ENCODE measurements around the gene CHD9. TPM values are rescaled to one million over a fixed set of nuclear protein-coding genes. Genes with fewer than 3 reads are reported as not detected.

The CHD9 gene
- total RNA-seq, 4 donors from 2014 or later, result 97.2 to 141 (median 108) TPM

DNA sequence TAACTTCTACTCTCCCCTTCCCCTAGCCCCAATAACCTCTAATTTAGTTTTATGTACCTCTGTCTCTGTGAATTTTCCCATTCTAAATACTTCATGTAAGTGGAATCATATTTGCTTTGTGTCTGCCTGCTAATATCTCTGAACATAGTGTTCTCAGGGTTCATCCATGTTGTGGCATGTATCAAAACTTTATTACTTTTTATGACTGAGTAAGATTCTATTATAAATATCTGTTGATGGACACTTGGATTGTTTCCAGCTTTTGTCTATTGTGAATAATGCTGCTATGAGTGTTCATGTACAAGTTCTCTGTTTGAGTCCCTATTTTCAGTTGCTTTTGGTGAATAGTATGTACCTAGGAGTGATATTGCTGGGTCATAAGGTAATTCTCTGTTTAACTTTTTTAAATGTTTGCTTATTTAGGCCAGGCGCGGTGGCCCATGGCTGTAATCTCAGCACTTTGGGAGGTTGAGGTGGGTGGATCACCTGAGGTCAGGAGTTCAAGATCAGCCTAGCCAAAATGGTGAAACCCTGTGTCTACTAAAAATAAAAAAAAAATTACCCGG, 92.8 kb downstream of the CHD9 start:
- Histone ChIP-seq H3K4me3 (replicated peaks in 1 of 3) (no peak overlapping the region), H3K27me3 (no peaks in the 10 kb centered on the region), H3K36me3 (no peaks in the 10 kb centered on the region), H3K4me1 (peaks cover 0 to 9% of the 10 kb centered on the region in 2 donors), H3K27ac (no peak overlapping the region), H3K9me3 (no peaks in the 10 kb centered on the region)
- DNase-seq, result no peak
- intact Hi-C loops (cut with DNase I), result no loop called here
- TF ChIP-seq POLR2A (IDR thresholded peaks at IDR 0.05), result no peak
- no peak for TF ChIP-seq CTCF (IDR thresholded peaks at IDR 0.05)
- WGBS, 2 donors, result 97 to 100% methylated on average over 3 of the region's 3 CpGs

DNA sequence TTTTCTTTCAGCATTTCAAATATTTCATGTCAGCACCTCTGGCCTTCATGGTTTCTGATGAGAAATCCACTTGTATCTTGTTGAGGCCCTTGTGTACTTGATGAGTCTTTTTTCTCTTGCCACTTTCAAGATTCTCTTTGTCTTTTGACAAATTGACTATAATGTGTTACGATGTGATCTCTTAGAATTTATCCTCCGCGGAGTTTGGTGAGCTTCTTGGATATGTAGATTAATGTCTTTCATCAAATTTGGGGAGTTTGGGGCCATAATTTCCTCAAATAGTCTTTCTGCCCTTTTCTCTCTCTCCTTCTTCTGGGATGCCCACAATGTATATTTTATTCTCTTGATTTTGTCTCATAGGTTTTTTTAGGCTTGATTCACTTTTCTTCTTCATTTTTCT, 96.0 kb downstream of the CHD9 start:
- no peak for DNase-seq
- peaks cover 0 to 9% of the 10 kb centered on the region in 2 donors for H3K4me1 ChIP-seq
- no peaks in the 10 kb centered on the region for H3K36me3 ChIP-seq
- 98 to 99% methylated on average over 3 of the region's 3 CpGs for WGBS, 2 donors
- H3K9me3 ChIP-seq, result no peaks in the 10 kb centered on the region
- no peaks in the 10 kb centered on the region for H3K27me3 ChIP-seq
- H3K27ac ChIP-seq, result no peak overlapping the region
- H3K4me3 ChIP-seq (replicated peaks in 1 of 3), result no peak overlapping the region
- intact Hi-C loops (cut with DNase I), result no loop called here
- no peak for TF ChIP-seq POLR2A (IDR thresholded peaks at IDR 0.05)
- TF ChIP-seq CTCF (IDR thresholded peaks at IDR 0.05), result no peak

- intact Hi-C loops (cut with DNase I), result no loop called here
- H3K4me3 ChIP-seq (replicated peaks in 1 of 3), result no peak overlapping the region
- DNase-seq, result no peak
Observed at GRCh38 chr16:53152329-53152728, 97.5 kb downstream of the CHD9 start.

GRCh38 chr16:53153130-53153529, 98.3 kb downstream of the CHD9 start:
- H3K4me3 ChIP-seq (replicated peaks in 1 of 3), result no peak overlapping the region
- intact Hi-C loops (cut with DNase I), result no loop called here

More at GRCh38 chr16:53152329-53152728, 97.5 kb downstream of the CHD9 start:
- TF ChIP-seq CTCF (IDR thresholded peaks at IDR 0.05), result no peak
- no peak for TF ChIP-seq POLR2A (IDR thresholded peaks at IDR 0.05)
- peaks cover 11% of the 10 kb centered on the region in 2 donors for H3K36me3 ChIP-seq
- H3K9me3 ChIP-seq, result no peaks in the 10 kb centered on the region
- H3K27ac ChIP-seq, result no peak overlapping the region
- H3K27me3 ChIP-seq, result no peaks in the 10 kb centered on the region
- peaks cover 0 to 9% of the 10 kb centered on the region in 2 donors for H3K4me1 ChIP-seq

More at GRCh38 chr16:53153130-53153529, 98.3 kb downstream of the CHD9 start:
- no peaks in the 10 kb centered on the region for H3K27me3 ChIP-seq
- no peak overlapping the region for H3K27ac ChIP-seq
- peaks cover 0 to 9% of the 10 kb centered on the region in 2 donors for H3K4me1 ChIP-seq
- no peaks in the 10 kb centered on the region for H3K9me3 ChIP-seq
- DNase-seq, result no peak
- peaks cover 11 to 13% of the 10 kb centered on the region in 2 donors for H3K36me3 ChIP-seq
- TF ChIP-seq CTCF (IDR thresholded peaks at IDR 0.05) (no peak), POLR2A (IDR thresholded peaks at IDR 0.05) (no peak)

Measured in thyroid gland (tissue), 4 donors.